ENCODE data around the gene NDST4. TPM values are rescaled to one million over a fixed set of nuclear protein-coding genes. Genes with fewer than 3 reads are reported as not detected.
A peak's percentile ranks its signal among the peaks of the same experiment; 100 is the strongest.

Gene NDST4
- total and polyA plus RNA-seq, 7 experiments from 2014 or later = not detected

DNA sequence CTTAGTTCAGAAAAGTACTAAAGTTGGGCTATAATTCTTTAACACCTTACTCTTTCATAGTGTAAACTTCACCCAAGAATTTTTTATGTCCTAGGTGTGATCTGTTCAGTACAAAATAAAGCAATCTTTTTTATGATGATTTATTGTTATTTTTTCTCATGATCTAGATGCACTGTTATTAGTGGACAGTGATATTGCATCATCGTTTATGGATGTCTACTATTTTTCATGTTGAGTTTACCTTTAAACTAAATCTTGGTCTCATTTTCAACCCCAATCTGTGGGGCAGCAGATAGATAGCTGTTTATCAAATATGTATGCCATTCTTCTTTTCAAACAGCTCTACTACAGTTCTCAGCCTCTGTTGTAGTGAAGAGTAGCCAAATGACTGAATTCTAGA, 299.5 kb downstream of the NDST4 start:
- intact Hi-C loops (cut with micrococcal nuclease) = no loop called here
- no peak overlapping the region for H3K4me3 ChIP-seq (ENCODE audit: low read length)
- Mint-ChIP-seq H3K9me3 (no peaks in the 10 kb centered on the region), H3K4me1 (no peaks in the 10 kb centered on the region), H3K4me3 (no peak overlapping the region), H3K27ac (no peak overlapping the region), H3K36me3 (no peaks in the 10 kb centered on the region), H3K27me3 (no peaks in the 10 kb centered on the region)
- ATAC-seq = no peak
- no peak for DNase-seq
- H3K27ac ChIP-seq (ENCODE audit: low read depth, low read length) = no peak overlapping the region
- ChIA-PET CTCF (no interaction called here), POLR2A (no interaction called here)
- no peaks in the 10 kb centered on the region for H3K4me1 ChIP-seq (ENCODE audit: control insufficient read depth in 2 of 2, insufficient read depth in 2 of 2, low read length in 2 of 2)
- H3K36me3 ChIP-seq (ENCODE audit: control insufficient read depth in 2 of 3, insufficient read depth in 3 of 3, low read length in 3 of 3) = no peaks in the 10 kb centered on the region
- no peaks in the 10 kb centered on the region for H3K9me3 ChIP-seq (ENCODE audit: control insufficient read depth in 2 of 3, low read length in 3 of 3)
- H3K27me3 ChIP-seq (ENCODE audit: control insufficient read depth in 2 of 2, insufficient read depth in 2 of 2, low read length in 2 of 2) = no peaks in the 10 kb centered on the region

GRCh38 chr4:114811564-114812301, 301.7 kb downstream of the NDST4 start:
- ATAC-seq = no peak
- intact Hi-C loops (cut with micrococcal nuclease) = no loop called here
- Mint-ChIP-seq H3K36me3 (no peaks in the 10 kb centered on the region), H3K4me3 (no peak overlapping the region), H3K27ac (peak overlapping the region in 1 of 9 donors; percentile 18), H3K4me1 (no peaks in the 10 kb centered on the region), H3K27me3 (peaks cover 0 to 6% (median under 1%) of the 10 kb centered on the region in 5 donors), H3K9me3 (no peaks in the 10 kb centered on the region)
- no peaks in the 10 kb centered on the region for H3K36me3 ChIP-seq (ENCODE audit: control insufficient read depth in 2 of 3, insufficient read depth in 3 of 3, low read length in 3 of 3)
- no peak overlapping the region for H3K27ac ChIP-seq (ENCODE audit: low read depth, low read length)
- no peaks in the 10 kb centered on the region for H3K4me1 ChIP-seq (ENCODE audit: control insufficient read depth in 2 of 2, insufficient read depth in 2 of 2, low read length in 2 of 2)
- CTCF ChIA-PET = no interaction called here
- no peak overlapping the region for H3K4me3 ChIP-seq (ENCODE audit: low read length)
- DNase-seq = no peak
- no peaks in the 10 kb centered on the region for H3K9me3 ChIP-seq (ENCODE audit: control insufficient read depth in 2 of 3, low read length in 3 of 3)
- POLR2A ChIA-PET = no interaction called here
- no peaks in the 10 kb centered on the region for H3K27me3 ChIP-seq (ENCODE audit: control insufficient read depth in 2 of 2, insufficient read depth in 2 of 2, low read length in 2 of 2)

DNA sequence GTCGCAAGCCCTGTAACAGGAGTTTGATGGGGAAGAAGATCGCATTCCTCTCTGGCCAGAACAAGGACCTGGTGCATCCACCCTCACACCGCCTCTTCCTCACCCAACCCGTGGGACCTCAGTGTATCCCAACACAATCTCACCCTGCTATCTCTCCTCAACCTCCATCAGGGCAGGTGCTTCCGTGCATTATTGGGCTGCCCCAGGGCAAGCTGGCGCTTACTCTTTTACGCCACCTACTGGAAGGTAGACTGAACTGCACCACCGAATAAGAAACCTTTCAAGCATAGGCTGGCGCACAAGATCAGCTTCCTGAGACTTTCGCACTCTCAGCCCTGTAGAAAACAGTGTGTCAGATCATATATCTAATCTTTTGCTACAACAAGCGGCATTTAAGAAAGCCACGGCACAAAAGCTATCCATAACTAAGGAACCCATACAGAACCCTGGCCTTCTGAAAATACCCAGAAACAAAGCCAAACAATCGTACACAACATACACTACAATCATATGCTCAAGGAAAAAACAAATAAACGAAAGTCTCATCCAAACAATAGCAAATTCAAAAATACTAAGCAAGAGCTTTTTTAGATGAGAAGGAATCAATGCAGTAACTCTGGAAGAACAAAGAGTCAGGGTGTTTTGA, 305.5 kb downstream of the NDST4 start:
- intact Hi-C loops (cut with micrococcal nuclease) = loop anchor here (2.0 to 10.0 kb wide), 3 partner anchors 421 to 1413 kb away; no protein-coding TSS in a partner anchor
- no peaks in the 10 kb centered on the region for H3K36me3 Mint-ChIP-seq
- ChIA-PET CTCF (interaction anchor here (0.7 kb wide), 1 partner anchor 13 kb away, joined by 3 read pairs; no protein-coding TSS in a partner anchor), POLR2A (no interaction called here)
- H3K27ac Mint-ChIP-seq = no peak overlapping the region
- H3K4me1 ChIP-seq (ENCODE audit: control insufficient read depth in 2 of 2, insufficient read depth in 2 of 2, low read length in 2 of 2) = no peaks in the 10 kb centered on the region
- peak in 8 of 9 donors; percentile 3 to 22 (median 12) for DNase-seq
- H3K27me3 ChIP-seq (ENCODE audit: control insufficient read depth in 2 of 2, insufficient read depth in 2 of 2, low read length in 2 of 2) = no peaks in the 10 kb centered on the region
- H3K4me3 Mint-ChIP-seq = no peak overlapping the region
- no peaks in the 10 kb centered on the region for H3K4me1 Mint-ChIP-seq
- no peak overlapping the region for H3K27ac ChIP-seq (ENCODE audit: low read depth, low read length)
- peaks cover 0 to 10% (median 5%) of the 10 kb centered on the region in 5 donors for H3K27me3 Mint-ChIP-seq
- no peak overlapping the region for H3K4me3 ChIP-seq (ENCODE audit: low read length)
- ATAC-seq = peak; percentile 78
- no peaks in the 10 kb centered on the region for H3K9me3 Mint-ChIP-seq
- H3K9me3 ChIP-seq (ENCODE audit: control insufficient read depth in 2 of 3, low read length in 3 of 3) = no peaks in the 10 kb centered on the region
- H3K36me3 ChIP-seq (ENCODE audit: control insufficient read depth in 2 of 3, insufficient read depth in 3 of 3, low read length in 3 of 3) = no peaks in the 10 kb centered on the region

DNA sequence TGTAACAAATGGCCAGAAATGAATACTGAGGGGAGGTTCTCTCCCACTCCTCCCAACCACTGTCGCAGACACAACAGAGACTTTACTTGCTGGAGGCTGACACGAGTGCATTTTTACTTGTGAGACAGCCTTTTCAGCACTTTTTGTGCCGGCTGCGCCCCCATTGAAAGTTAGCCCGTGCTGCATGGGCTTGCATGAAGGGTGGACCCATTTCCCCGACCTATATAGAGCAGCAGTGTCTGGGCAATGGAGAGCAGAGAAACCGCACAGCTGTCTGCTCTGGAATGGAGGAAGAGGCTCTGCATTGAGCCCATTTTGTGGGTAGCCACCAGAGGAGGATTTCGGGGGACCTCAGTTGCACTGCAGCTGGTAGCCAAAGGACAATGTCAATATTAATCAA, 306.1 kb downstream of the NDST4 start:
- H3K27ac Mint-ChIP-seq = no peak overlapping the region
- no peak overlapping the region for H3K4me3 Mint-ChIP-seq
- Histone ChIP-seq H3K4me3 (ENCODE audit: low read length) (no peak overlapping the region), H3K27me3 (ENCODE audit: control insufficient read depth in 2 of 2, insufficient read depth in 2 of 2, low read length in 2 of 2) (no peaks in the 10 kb centered on the region), H3K4me1 (ENCODE audit: control insufficient read depth in 2 of 2, insufficient read depth in 2 of 2, low read length in 2 of 2) (no peaks in the 10 kb centered on the region), H3K36me3 (ENCODE audit: control insufficient read depth in 2 of 3, insufficient read depth in 3 of 3, low read length in 3 of 3) (no peaks in the 10 kb centered on the region), H3K27ac (ENCODE audit: low read depth, low read length) (no peak overlapping the region), H3K9me3 (ENCODE audit: control insufficient read depth in 2 of 3, low read length in 3 of 3) (no peaks in the 10 kb centered on the region)
- H3K4me1 Mint-ChIP-seq = no peaks in the 10 kb centered on the region
- peaks cover 0 to 10% (median 5%) of the 10 kb centered on the region in 5 donors for H3K27me3 Mint-ChIP-seq
- intact Hi-C loops (cut with micrococcal nuclease) = loop anchor here (2.0 to 10.0 kb wide), 3 partner anchors 420 to 1413 kb away; no protein-coding TSS in a partner anchor
- ChIA-PET POLR2A (no interaction called here), CTCF (no interaction called here)
- DNase-seq (no peak), ATAC-seq (no peak)
- H3K9me3 Mint-ChIP-seq = no peaks in the 10 kb centered on the region
- no peaks in the 10 kb centered on the region for H3K36me3 Mint-ChIP-seq

GRCh38 chr4:114791976-114792375, 321.4 kb downstream of the NDST4 start:
- ATAC-seq = no peak

GRCh38 chr4:114785570-114785969, 327.9 kb downstream of the NDST4 start:
- H3K36me3 ChIP-seq (ENCODE audit: control insufficient read depth in 2 of 3, insufficient read depth in 3 of 3, low read length in 3 of 3) = no peaks in the 10 kb centered on the region
- intact Hi-C loops (cut with micrococcal nuclease) = no loop called here
- H3K4me3 Mint-ChIP-seq = no peak overlapping the region
- peaks cover 0 to 5% (median 0%) of the 10 kb centered on the region in 11 donors for H3K9me3 Mint-ChIP-seq
- H3K27ac Mint-ChIP-seq = no peak overlapping the region
- no peak overlapping the region for H3K27ac ChIP-seq (ENCODE audit: low read depth, low read length)
- ChIA-PET CTCF (no interaction called here), POLR2A (no interaction called here)
- H3K27me3 Mint-ChIP-seq = peaks cover 0 to 26% (median 7%) of the 10 kb centered on the region in 5 donors
- H3K4me1 ChIP-seq (ENCODE audit: control insufficient read depth in 2 of 2, insufficient read depth in 2 of 2, low read length in 2 of 2) = no peaks in the 10 kb centered on the region
- no peaks in the 10 kb centered on the region for H3K4me1 Mint-ChIP-seq
- no peak for DNase-seq
- ATAC-seq = no peak
- no peak overlapping the region for H3K4me3 ChIP-seq (ENCODE audit: low read length)
- no peaks in the 10 kb centered on the region for H3K9me3 ChIP-seq (ENCODE audit: control insufficient read depth in 2 of 3, low read length in 3 of 3)
- peaks cover 0 to 3% (median 0%) of the 10 kb centered on the region in 5 donors for H3K36me3 Mint-ChIP-seq
- H3K27me3 ChIP-seq (ENCODE audit: control insufficient read depth in 2 of 2, insufficient read depth in 2 of 2, low read length in 2 of 2) = no peaks in the 10 kb centered on the region

More at GRCh38 chr4:114791976-114792375, 321.4 kb downstream of the NDST4 start:
- H3K27me3 ChIP-seq (ENCODE audit: control insufficient read depth in 2 of 2, insufficient read depth in 2 of 2, low read length in 2 of 2) = no peaks in the 10 kb centered on the region
- intact Hi-C loops (cut with micrococcal nuclease) = no loop called here
- Mint-ChIP-seq H3K36me3 (no peaks in the 10 kb centered on the region), H3K4me1 (no peaks in the 10 kb centered on the region), H3K9me3 (peaks cover 0 to 4% (median 0%) of the 10 kb centered on the region in 11 donors), H3K27me3 (peaks cover 0 to 12% (median 0%) of the 10 kb centered on the region in 5 donors), H3K4me3 (no peak overlapping the region), H3K27ac (no peak overlapping the region)
- H3K4me1 ChIP-seq (ENCODE audit: control insufficient read depth in 2 of 2, insufficient read depth in 2 of 2, low read length in 2 of 2) = no peaks in the 10 kb centered on the region
- no peak for DNase-seq
- H3K9me3 ChIP-seq (ENCODE audit: control insufficient read depth in 2 of 3, low read length in 3 of 3) = no peaks in the 10 kb centered on the region
- H3K27ac ChIP-seq (ENCODE audit: low read depth, low read length) = no peak overlapping the region
- H3K4me3 ChIP-seq (ENCODE audit: low read length) = no peak overlapping the region
- ChIA-PET POLR2A (no interaction called here), CTCF (no interaction called here)
- no peaks in the 10 kb centered on the region for H3K36me3 ChIP-seq (ENCODE audit: control insufficient read depth in 2 of 3, insufficient read depth in 3 of 3, low read length in 3 of 3)
